GM10266 (cell line): ENCODE results near the gene VPS37C.

Experiments
- DNase-seq: peaks from one replicate; pipeline ENCODE4 v3.0.0; 2012; ENCODE audit errors: extremely low spot score
- TF ChIP-seq, protein P1 (sequence below): IDR thresholded peaks from 2 replicates; pipeline ENCODE4 v1.5.1; 2012; ENCODE audit warnings: mild to moderate bottlenecking, low read depth; ENCODE audit not compliant: control insufficient read depth, insufficient read depth; ENCODE audit errors: missing control alignments

VPS37C gene

DNA sequence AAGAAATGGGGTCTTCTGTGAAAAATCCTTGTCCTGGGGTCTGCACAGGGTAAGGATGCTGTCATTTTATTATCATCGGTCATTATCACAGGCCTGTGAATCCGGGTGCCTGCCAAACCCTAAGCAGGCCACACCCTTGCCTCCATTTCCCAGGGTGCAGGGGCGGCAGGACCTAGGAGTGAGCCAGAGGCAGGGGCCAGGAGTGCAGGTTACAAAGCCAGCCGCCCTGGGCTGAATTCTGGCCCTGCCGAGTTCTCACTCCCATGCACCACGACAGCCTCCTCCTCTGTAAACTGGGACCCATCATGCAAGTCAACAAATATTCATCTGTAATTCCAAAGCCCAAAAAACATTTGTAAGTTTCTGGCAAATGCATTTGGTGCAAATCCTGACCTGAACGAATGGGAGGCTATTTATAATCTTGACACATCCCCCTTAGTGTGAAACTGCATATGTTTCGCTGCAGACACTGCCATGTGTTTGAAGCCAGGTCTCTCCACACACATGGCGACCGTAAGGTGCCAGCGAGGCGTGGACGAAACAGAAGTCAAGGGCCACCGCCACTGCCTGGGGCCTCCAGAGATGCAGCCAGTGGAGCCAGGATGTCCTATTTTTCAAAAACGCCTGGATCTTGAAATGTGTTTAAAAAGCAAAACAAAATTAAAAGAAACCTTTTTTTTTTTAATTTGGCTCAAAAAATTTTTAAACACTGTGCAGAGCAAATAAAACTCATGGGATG, 52.2 kb downstream of the VPS37C start:
- no peak for DNase-seq

GRCh38 chr11:61107888-61108287, 53.3 kb downstream of the VPS37C start:
- DNase-seq, result no peak
- TF ChIP-seq, protein P1, sequence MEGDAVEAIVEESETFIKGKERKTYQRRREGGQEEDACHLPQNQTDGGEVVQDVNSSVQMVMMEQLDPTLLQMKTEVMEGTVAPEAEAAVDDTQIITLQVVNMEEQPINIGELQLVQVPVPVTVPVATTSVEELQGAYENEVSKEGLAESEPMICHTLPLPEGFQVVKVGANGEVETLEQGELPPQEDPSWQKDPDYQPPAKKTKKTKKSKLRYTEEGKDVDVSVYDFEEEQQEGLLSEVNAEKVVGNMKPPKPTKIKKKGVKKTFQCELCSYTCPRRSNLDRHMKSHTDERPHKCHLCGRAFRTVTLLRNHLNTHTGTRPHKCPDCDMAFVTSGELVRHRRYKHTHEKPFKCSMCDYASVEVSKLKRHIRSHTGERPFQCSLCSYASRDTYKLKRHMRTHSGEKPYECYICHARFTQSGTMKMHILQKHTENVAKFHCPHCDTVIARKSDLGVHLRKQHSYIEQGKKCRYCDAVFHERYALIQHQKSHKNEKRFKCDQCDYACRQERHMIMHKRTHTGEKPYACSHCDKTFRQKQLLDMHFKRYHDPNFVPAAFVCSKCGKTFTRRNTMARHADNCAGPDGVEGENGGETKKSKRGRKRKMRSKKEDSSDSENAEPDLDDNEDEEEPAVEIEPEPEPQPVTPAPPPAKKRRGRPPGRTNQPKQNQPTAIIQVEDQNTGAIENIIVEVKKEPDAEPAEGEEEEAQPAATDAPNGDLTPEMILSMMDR, result no peak

More for the DNA sequence above, 52.2 kb downstream of the VPS37C start:
- TF ChIP-seq, protein P1, result no peak

DNA sequence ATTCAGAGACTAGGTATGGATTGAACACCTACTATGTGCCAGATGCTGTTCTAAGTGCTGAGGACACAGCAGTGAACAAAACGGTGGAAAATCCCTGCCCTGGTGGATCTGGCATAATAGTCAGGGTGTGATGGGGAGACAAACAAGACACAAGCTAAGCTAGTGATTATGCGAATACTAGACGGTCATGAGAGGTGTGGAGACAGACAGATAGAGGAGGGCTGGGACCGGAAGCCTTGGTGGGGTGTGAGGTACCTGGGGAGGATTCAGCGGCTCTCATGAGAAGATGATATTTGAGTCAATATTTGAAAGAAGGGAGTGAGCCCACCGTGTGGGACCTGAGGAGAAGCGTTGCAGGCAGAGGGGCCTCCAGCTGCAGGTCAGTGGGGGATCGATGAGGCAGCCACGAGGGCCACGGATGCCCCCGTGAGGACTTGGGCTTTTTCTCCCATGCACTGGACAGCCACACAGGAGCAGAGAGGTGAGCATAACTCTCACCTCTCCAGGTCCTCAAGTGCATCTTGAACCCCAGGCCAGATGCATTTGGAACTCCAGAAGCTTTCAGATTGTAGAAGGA, 54.2 kb downstream of the VPS37C start:
- no peak for DNase-seq
- TF ChIP-seq, protein P1, result no peak

DNA sequence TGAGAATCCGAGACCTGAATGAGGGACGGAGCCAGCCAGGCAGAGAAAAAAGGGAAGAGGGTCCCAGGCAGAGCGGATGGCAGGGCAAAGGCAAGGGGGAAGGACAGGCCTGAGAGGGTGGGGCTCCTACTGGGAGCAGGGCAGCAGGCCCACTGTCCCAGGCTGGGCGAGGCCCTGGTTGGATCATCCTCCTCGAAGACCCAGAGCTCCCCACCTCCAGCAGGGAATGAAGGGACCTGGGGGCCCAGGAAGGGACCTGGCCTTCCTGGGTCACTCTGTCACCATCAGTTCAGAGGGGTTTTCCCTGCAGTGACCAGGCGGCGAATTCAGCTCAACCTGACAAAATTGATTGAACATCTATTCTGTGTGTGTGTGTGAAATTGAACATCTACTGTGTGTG, 54.9 kb downstream of the VPS37C start:
- DNase-seq, result no peak
- TF ChIP-seq, protein P1, result no peak

GRCh38 chr11:61104963-61105362, 56.3 kb downstream of the VPS37C start:
- DNase-seq, result no peak
- TF ChIP-seq, protein P1, result no peak

DNA sequence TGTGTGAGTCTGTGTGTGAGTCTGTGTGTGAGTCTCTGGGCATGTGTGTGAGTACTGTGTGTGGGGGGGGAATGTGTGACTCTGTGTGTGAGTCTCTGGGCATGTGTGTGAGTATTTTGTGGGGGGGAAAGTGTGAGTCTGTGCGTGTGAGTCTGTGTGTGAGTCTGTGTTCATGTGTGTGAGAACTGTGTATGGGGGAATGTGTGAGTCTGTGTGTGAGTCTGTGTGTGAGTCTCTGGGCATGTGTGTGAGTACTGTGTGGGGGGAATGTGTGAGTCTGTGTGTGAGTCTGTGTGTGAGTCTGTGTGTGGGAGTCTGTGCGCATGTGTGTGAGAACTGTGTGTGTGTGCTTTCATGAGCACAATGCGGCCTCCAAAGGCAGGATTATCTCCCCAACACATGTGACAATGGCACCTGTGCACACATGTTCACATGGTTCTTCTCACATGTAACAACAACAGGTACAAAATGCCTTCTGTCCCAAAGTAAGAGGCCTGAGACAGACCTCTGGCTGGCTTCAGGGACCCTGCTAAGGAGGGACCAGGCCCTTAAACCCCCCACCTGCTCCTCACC, 57.3 kb downstream of the VPS37C start:
- TF ChIP-seq, protein P1, result no peak
- DNase-seq, result no peak
